ELF-1 (cell line): ENCODE results near the gene TSPYL1.

ENCODE experiments used
- DNase-seq: peaks from one replicate; pipeline ENCODE4 v3.0.0-alpha.2; 2016; ENCODE audit warnings: low read depth, low spot score

The TSPYL1 gene

DNA sequence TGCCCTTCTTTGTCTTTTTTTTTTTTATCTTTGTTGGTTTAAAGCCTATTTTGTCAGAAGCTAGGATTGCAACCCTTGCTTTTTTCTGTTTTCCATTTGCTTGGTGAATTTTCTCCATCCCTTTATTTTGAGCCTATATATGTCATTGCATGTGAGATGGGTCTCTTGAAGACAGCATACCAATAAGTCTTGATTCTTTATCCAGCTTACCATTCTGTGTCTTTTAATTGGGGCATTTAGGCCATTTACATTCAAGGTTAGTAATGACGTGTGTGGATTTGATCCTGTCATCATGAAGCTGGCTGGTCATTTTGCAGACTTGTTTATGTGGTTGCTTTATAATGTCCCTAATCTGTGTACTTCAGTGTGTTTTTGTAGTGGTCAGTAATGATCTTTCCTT lies 16.4 kb downstream of the TSPYL1 start:
- no peak for DNase-seq

DNA sequence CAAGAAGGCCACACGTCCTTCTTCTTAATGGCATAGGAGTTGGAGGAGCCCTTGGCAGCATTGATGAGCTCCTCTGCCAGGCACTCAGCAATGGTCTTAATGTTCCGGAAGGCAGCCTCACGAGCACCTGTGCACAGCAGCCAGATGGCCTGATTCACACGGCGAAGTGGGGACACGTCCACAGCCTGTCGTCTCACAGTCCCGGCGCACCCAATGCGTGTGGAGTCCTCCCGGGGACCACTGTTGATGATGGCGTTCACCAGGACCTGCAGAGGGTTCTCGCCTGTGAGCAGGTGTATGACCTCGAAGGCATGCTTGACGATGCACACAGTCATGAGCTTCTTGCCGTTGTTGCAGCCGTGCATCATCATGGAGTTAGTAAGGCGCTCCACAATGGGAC lies 21.2 kb downstream of the TSPYL1 start:
- no peak for DNase-seq

DNA sequence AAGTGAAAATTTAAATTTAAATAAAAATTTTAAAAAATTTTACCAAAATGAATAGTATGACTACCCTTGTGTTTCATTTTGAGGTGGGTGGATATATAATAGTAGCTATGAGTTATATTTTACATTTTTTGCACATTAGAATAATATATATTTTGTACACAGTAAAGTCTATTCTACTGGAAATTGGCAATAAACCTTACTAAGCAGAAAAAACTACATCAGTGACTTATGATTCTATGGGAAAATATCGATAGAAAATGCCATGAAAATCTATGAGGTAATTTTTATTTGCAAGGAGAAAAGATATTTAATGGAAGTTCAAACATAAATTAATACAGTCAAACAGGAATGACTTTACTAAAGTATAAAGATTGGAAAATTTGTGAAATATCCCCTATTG lies 23.0 kb downstream of the TSPYL1 start:
- no peak for DNase-seq

DNA sequence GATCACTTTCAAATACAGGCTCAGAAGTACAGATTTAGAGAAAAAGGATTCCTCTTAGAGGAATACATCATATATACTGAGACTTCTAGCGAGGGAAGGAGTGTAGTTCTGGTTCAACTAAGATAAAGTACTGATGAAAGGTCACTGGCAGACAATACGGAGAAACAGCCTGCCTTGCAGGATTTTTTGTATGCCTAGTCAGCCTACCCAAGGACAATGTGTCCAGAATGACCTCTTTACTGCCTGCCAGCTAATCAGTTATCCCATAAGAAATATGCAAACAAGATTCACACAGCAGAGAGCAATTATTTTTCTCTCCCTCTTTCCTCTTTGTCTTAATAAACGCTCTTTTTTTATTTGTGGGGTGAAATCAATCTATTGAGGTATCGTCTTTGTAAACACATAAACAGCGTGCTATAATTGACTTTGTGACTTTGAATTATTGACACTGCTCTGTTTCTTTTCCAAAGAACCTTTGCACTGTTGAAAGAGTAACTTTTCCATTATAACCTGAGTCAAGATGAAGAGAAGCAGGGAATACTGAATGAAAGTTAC lies 24.4 kb downstream of the TSPYL1 start:
- no peak for DNase-seq

DNA sequence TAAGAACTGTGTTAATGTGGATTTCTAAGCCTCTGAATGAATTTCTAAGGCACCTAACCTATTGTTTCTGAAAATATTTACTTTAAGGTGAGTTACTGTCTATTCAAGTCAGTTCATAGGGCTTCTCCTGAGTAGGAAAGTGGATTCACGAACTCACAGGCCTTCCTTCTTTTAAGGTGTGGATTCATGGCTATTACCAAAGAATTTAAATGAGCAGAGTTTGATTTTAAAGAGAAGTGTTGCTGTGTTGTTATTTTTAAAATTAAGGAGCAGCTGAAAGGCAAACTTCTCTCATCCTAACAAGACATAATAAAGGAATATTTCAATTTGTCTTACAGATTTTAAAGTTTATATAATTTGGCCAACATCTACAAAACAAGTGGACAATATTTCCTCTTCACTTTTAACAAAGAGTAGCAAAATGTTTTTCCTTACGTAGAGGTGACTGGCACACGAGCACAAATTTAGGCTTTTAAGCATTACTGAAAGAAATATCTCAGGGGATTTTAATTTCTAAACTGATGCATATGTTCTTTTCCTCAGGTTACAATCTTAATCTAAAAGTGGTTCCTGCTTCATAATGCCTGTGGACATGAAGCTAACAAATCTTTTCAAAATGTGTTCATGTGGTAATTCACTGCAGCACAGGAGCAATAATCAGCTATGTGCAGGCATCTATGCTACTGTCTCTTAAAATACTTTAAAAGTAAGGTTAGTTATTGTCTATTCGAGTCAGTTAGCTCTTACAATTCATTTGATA lies 25.3 kb downstream of the TSPYL1 start:
- DNase-seq: no peak

DNA sequence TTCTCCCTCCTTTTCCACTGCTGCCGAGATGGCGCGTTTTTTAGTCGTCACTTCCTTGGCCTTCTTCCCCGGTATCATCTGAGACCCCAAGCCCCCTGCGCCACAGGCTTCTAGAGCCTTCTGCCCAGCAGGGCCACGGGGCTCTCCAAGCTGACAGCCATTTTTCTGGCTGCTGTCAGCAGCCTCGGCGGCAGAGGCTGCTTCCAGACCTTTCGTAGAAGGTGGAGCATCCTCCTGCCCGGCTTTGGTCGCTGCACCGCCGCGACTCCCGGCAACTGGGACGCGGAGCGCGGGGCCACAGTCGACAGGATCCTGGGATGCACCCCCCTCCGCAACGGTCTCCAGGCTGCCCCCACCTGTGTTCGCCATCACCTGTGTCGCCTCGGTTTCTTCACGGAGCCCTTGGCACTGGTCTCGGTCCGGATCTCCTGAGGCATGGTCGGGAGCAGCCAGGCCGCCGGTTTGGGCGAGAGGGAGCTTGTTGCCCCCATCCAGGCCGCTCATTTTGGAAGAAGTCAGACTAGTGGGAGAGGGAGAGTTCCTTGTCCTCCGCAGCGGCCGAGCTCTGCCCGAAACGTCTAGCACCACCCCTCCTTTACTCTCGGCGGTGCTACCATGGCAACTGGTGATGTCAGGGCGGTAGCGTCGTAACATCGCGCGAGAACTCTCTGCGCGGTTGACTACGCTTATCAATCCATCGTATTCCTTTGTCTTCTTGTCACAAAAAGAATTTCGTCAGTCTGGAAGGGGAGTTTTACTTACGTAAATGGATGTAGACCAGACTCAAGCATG lies 26.0 kb downstream of the TSPYL1 start, which contains the start of gene TSPYL4:
TSPYL4 (minus strand) TSS at position 571 of the 792 bp plus-strand sequence; CDS start at position 504, 67 bp downstream.
- DNase-seq: peak; percentile 97

DNA sequence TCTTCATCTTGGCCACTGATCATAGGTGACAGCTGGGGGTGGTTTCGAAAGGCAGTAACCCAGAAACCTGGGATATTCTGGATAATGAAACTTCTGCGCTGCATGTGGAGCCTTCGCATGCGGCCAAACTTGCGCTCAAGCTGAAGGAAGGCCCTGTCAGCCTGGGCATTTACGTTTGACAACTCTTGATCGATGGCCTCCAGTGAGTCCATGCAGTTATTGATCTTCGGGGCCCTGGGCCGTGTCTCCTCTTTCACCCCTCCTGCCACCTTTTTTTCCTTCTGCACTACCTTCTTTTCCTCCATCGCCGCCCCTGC lies 26.6 kb downstream of the TSPYL1 start:
- no peak for DNase-seq

DNA sequence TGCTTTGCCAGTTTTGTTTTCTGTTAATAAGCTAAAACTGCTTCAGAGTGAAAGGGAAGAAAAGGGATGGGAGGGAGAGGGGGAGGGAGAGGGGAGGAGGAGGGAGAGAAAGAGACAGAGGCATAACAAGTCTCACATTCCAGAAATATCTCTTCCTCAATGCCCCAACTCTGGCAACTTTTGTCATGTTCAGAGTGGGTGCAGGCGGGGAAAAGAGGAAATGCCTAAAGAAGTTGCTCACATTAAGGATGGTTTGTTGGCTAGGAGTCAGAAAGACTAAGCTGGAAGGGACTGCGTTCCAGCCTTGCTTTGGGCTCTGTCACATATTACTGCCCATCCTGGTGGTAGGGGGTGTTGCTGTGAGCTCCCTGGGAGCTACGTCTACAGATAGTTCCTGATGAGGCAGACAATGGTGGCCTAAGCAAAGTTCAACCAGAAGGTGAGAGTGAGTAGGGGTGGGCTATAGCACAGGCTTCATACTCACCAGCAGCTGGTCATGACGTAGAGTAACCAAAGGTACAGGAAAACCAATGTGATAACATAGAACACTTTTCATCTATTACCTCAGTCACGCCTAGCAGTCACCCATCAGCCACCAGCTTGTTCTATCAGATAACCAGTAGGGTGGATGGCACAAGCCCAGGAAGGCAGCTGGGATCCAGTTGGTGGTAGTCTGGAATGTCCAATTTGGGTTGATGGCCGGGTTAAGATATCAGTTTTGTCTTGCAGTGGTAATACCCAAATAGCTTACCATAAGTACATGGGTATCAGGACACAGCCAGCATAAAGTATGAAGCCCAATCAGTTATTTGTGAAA lies 28.0 kb downstream of the TSPYL1 start:
- DNase-seq: peak; percentile 37

DNA sequence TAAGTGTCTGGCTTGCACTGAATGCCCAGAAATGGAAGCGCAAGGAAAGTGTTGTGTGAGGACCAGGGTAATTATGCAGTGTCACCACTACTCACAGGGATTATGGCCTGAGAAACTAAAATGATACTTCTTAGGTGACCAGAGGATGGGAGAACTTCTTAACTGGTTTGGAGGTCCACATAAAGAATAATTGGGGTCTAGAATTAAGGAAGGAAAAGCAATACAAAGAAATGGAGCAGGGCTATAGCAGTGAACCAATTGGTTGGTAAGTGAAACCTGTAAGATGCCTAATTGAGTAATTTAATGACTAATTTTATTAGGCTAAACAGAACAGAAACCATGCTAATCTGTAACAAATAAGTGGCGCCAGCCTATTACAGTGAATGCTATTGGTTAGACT lies 31.2 kb downstream of the TSPYL1 start:
- DNase-seq: no peak

DNA sequence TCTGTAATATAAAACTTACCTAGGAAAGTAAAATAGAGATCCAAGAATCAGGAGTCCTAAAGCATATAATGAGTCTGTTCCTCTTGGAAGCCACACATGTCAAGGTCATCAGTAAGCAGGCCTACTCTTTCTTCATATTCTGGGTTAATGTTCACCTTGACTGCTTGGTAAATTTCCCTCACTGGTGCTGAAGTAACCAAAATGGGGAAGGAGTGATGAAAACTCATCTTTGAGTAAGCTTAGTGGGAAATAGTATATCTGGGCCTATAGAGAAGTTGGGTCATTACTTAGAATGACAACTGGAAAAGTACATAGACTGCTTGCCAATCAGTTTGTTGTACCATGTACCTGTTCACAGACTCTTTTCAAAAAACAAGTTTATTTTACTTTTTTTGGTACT lies 32.4 kb downstream of the TSPYL1 start:
- DNase-seq: no peak

DNA sequence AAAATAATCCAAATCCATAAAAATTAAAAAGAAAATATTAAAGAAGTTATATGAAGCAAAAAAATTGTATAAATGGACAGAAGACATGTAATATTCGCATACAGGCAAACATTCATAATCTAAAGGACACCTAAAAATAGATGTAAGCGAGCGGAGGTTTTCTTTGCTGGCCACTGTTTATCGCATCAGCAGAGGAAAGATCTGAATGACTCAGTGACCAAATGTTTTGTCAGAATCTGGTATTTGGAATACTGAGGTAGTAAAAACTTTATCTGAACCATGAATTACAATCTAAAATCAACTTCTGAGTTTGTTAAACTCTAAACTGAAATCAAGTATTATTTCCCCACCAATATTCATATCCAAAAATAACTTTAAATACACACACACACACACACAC lies 33.6 kb downstream of the TSPYL1 start:
- no peak for DNase-seq

DNA sequence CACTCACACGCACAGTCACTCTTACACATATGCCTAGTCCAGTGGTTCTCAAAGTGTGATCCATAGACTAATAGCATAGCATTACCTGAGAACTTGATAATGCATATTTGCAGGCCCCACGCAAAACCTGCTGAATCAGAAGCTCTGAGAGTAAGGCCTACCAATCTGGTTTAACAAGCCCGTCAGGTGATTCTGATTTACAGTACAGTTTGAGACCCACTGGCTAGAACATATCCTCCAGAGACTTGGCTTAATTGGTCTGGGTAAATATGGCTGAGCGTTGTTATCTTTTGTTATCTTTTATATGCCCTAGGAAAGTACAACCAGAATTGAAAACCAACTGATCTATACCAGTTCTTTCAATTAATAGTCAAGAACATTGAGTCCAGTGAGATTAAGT lies 35.4 kb downstream of the TSPYL1 start:
- DNase-seq: peak; percentile 16

DNA sequence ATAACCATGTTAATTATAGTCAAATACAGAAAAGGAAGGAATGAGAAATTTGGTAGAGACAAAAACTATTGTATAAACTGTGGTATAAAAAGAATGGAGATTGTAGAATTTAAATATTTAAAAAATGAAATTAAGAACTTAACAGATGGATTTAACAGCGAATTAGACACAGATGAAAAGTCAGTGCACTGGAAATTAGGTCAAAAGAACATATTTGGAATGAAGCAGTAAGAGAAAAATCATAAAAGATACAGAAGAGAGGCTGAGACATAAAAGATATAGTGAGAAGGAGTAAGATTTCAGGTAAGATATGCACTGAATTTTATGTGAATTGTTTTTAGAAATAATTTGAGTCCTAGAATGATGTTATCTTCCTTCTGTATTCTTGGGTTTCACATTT lies 39.9 kb downstream of the TSPYL1 start:
- DNase-seq: no peak

DNA sequence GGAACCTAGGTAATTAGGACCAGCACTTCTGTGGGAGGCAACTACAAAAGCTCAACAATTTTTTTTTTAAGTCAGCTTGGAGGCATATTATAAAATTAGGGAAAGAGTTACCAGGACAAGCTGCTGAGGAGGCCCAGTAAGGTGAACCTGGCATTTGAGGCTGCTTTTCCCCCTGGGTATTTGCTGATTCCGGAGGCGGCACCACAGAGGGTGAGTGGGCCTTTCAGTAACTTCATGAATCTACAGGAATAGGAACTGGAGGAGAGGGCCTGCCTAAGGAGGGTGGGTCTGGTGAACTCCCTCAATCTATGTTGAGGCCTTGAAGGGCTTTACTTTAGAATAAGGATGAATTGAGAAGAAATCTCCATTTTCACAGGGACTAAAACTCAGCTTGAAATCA lies 40.5 kb downstream of the TSPYL1 start:
- no peak for DNase-seq

DNA sequence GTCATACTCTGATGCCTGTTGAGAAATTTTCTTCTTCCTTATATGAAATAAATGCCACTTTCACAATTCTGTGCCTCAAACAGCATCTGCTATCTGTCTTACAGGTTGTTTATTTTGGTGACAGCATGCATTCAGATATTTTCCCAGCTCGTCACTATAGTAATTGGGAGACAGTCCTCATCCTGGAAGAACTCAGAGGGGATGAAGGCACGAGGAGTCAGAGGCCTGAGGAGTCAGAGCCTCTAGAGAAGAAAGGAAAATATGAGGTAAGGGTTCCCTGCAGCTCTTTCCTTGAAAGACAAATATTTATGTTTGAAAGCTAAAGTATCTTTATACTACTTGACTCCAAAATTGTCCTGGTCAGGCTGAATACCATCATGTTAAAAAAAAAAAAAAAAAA lies 41.6 kb downstream of the TSPYL1 start:
- no peak for DNase-seq

DNA sequence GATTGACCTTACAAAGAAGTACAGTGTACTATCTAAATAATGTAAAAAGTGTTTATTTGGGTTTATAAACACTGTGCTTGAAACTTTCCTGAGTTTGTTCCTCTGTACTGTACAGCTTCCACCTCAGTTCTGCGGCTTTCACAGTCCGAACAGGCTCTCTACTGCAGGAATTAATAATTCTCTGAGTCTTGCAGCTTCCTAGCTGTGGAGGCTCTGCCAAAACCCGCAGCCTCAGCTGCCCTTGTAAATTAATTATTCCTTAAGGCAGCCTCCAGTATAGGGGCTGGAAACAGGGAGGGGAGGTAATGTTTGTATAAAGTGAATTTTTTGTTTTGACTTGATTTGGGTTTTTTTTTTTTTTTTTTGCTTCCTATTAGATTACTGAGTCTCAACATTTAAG lies 45.0 kb downstream of the TSPYL1 start:
- no peak for DNase-seq

DNA sequence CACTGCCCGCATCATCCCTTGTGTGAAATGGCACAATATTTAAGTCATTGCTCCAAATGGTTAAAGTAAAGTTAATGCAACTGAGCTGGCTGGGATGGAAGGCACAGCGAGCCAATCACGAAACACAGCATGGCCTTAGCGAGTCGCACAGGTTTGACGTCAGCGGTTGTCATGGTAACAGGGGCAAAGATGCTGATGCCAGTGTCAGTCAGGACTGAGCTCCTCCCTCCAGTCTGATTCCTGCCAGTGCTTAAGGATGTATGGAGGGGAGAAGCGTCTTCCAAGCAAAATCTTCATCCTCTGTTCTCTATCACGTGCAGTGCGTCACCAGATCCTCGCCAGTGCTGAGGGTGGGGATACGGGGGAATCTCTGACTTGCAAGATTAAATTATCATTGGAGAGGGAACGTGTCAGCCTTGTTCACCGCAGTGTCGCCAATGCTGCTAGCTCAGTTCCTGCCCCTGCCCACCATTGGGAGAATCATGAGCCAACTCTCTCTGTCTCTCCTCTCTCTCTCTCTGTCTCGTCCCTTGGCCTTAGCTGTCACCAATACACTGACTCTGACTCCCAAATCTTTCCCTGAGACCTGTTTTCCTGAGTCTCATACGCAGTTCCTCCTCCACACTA lies 50.3 kb downstream of the TSPYL1 start:
- peak; percentile 85 for DNase-seq
